GM23248 (cell line): ENCODE results near the gene C10orf71. TPM values are rescaled to one million over a fixed set of nuclear protein-coding genes. Genes with fewer than 3 reads are reported as not detected.

ENCODE experiments used
- DNase-seq: peaks from one replicate; pipeline ENCODE4 v3.0.0-alpha.2; 2015
- H2AFZ ChIP-seq: fragments of 200-600 bp; sonication (generic); 2 replicates; pipeline ENCODE4 v1.6.1; 2016; ENCODE audit warnings: antibody characterized with exemption
- H3F3A ChIP-seq: fragments of 200-600 bp; sonication (generic); 2 replicates; pipeline ENCODE4 v1.6.1; 2016; ENCODE audit warnings: mild to moderate bottlenecking, antibody characterized with exemption, mixed run types; ENCODE audit not compliant: insufficient read depth
- H3K27ac ChIP-seq: fragments of 200-600 bp; sonication (generic); 2 replicates; pipeline ENCODE4 v1.5.1; 2016; ENCODE audit warnings: mild to moderate bottlenecking
- H3K27me3 ChIP-seq: fragments of 200-600 bp; sonication (generic); replicated peaks from 2 replicates; pipeline ENCODE4 v1.6.1; 2016; ENCODE audit warnings: mild to moderate bottlenecking; ENCODE audit not compliant: insufficient read depth
- H3K36me3 ChIP-seq: fragments of 200-600 bp; sonication (generic); 2 replicates; pipeline ENCODE4 v1.6.1; 2016; ENCODE audit warnings: low read depth, mild to moderate bottlenecking
- H3K4me1 ChIP-seq: fragments of 200-600 bp; sonication (generic); 2 replicates; pipeline ENCODE4 v1.6.1; 2016; ENCODE audit warnings: mild to moderate bottlenecking; ENCODE audit not compliant: insufficient read depth
- H3K4me2 ChIP-seq: fragments of 200-600 bp; sonication (generic); one replicate; pipeline ENCODE4 v1.6.1; 2016; ENCODE audit warnings: mild to moderate bottlenecking; ENCODE audit not compliant: unreplicated experiment
- H3K4me3 ChIP-seq: fragments of 200-600 bp; sonication (generic); 2 replicates; pipeline ENCODE4 v1.5.1; 2016; ENCODE audit warnings: mild to moderate bottlenecking
- H3K79me2 ChIP-seq: fragments of 200-600 bp; sonication (generic); 2 replicates; pipeline ENCODE4 v1.6.1; 2016; ENCODE audit warnings: mild to moderate bottlenecking; ENCODE audit not compliant: insufficient read depth
- H3K9ac ChIP-seq: fragments of 200-600 bp; sonication (generic); 2 replicates; pipeline ENCODE4 v1.6.1; 2016; ENCODE audit warnings: mild to moderate bottlenecking
- H3K9me2 ChIP-seq: fragments of 200-600 bp; sonication (generic); 2 replicates; pipeline ENCODE4 v1.6.1; 2016; ENCODE audit warnings: mixed run types, mild to moderate bottlenecking, moderate library complexity; ENCODE audit not compliant: insufficient read depth
- H3K9me3 ChIP-seq: fragments of 200-600 bp; sonication (generic); one replicate; pipeline ENCODE4 v1.6.1; 2017; ENCODE audit warnings: low read depth
- H4K20me1 ChIP-seq: fragments of 200-600 bp; sonication (generic); 2 replicates; pipeline ENCODE4 v1.6.0; 2016; ENCODE audit not compliant: insufficient read depth
- EZH2 ChIP-seq: fragments of 200-600 bp; sonication (generic); IDR thresholded peaks from 2 replicates; pipeline ENCODE4 v1.6.1; 2018; ENCODE audit warnings: antibody characterized with exemption, mild to moderate bottlenecking; ENCODE audit not compliant: insufficient read depth, poor library complexity, severe bottlenecking
- EZH2phosphoT487 ChIP-seq: fragments of 200-600 bp; sonication (generic); IDR thresholded peaks from 2 replicates; pipeline ENCODE4 v1.6.1; 2018; ENCODE audit warnings: antibody characterized with exemption, moderate library complexity, mild to moderate bottlenecking, low read depth; ENCODE audit not compliant: insufficient read depth
- WGBS, 2 experiments: methylation state at CpG; one replicate each; pipeline ENCODE4 v1.1.6; 2015 to 2017; ENCODE audit warnings: low lambda C conversion rate in 2 of 2, low coverage in 1 of 2; ENCODE audit errors: missing lambda C conversion rate in 2 of 2; 5-methylcytosine and 5-hydroxymethylcytosine counted together
- in situ Hi-C: fragments of 300-500 bp; cut with MboI; formaldehyde crosslinking; loops from 2 replicates; pipeline ENCODE4 v1.15.0; 2020
- polyA plus RNA-seq: library from polyadenylated mRNA; unstranded; fragments of >200 nt; fragmentation: Nextera tagmentation; extraction: Ambion mirVana; gene quantifications from 2 replicates; pipeline ENCODE4 v1.2.1, GENCODE V29; 2016
- total RNA-seq: library from RNA; depleted of rRNA; stranded (reverse); fragments of >200 nt; shearing (Covaris generic); gene quantifications from 2 replicates; pipeline ENCODE4 v1.2.3, GENCODE V29; 2014

The C10orf71 gene
- total and polyA plus RNA-seq, 2 experiments from 2014 or later, result not detected

GRCh38 chr10:49312246-49312869, 13.4 kb downstream of the C10orf71 start:
- DNase-seq, result no peak
- no peaks in the 10 kb centered on the region for H3K4me1 ChIP-seq
- H3K9ac ChIP-seq, result no peak overlapping the region
- in situ Hi-C loops, result no loop called here
- peaks cover 7% of the 10 kb centered on the region; the same call in 1 of the 2 replicates for H3K27me3 ChIP-seq
- H3K79me2 ChIP-seq, result no peaks in the 10 kb centered on the region
- TF ChIP-seq EZH2 (no peak), EZH2phosphoT487 (no peak)
- H3K9me2 ChIP-seq, result no peaks in the 10 kb centered on the region
- H3K4me2 ChIP-seq, result no peak overlapping the region
- H3K27ac ChIP-seq, result no peak overlapping the region
- no peaks in the 10 kb centered on the region for H4K20me1 ChIP-seq
- H3K36me3 ChIP-seq, result no peaks in the 10 kb centered on the region
- no peaks in the 10 kb centered on the region for H3K9me3 ChIP-seq
- H2AFZ ChIP-seq, result no peak overlapping the region
- H3F3A ChIP-seq, result no peaks in the 10 kb centered on the region
- no peak overlapping the region for H3K4me3 ChIP-seq
- WGBS, 2 experiments, result 73 to 76% methylated on average over 7 of the region's 7 CpGs

GRCh38 chr10:49313501-49314070, 14.6 kb downstream of the C10orf71 start:
- Histone ChIP-seq H3K27me3 (peaks cover 14% of the 10 kb centered on the region; the same call in 1 of the 2 replicates), H3K36me3 (no peaks in the 10 kb centered on the region), H3F3A (no peaks in the 10 kb centered on the region), H3K9me3 (no peaks in the 10 kb centered on the region), H3K79me2 (no peaks in the 10 kb centered on the region), H3K9me2 (no peaks in the 10 kb centered on the region), H3K4me1 (no peaks in the 10 kb centered on the region), H3K4me3 (no peak overlapping the region), H3K9ac (no peak overlapping the region), H4K20me1 (no peaks in the 10 kb centered on the region), H3K4me2 (no peak overlapping the region), H2AFZ (no peak overlapping the region), H3K27ac (no peak overlapping the region)
- TF ChIP-seq EZH2phosphoT487 (no peak), EZH2 (no peak)
- 79 to 82% methylated on average over 11 of the region's 11 CpGs for WGBS, 2 experiments
- DNase-seq, result no peak
- in situ Hi-C loops, result no loop called here

GRCh38 chr10:49314806-49315205, 15.8 kb downstream of the C10orf71 start:
- Histone ChIP-seq H2AFZ (no peak overlapping the region), H3K9ac (no peak overlapping the region), H3K9me3 (no peaks in the 10 kb centered on the region), H3F3A (no peaks in the 10 kb centered on the region), H3K27me3 (peaks cover 14% of the 10 kb centered on the region; the same call in 1 of the 2 replicates), H3K4me2 (no peak overlapping the region), H3K4me3 (no peak overlapping the region), H3K4me1 (no peaks in the 10 kb centered on the region), H3K9me2 (no peaks in the 10 kb centered on the region), H3K36me3 (no peaks in the 10 kb centered on the region), H3K27ac (no peak overlapping the region), H4K20me1 (no peaks in the 10 kb centered on the region), H3K79me2 (no peaks in the 10 kb centered on the region)
- in situ Hi-C loops, result no loop called here
- no peak for TF ChIP-seq EZH2
- TF ChIP-seq EZH2phosphoT487, result no peak
- WGBS, 2 experiments, result 58 to 64% methylated on average over 5 of the region's 5 CpGs
- no peak for DNase-seq

GRCh38 chr10:49318028-49318427, 19.1 kb downstream of the C10orf71 start:
- H2AFZ ChIP-seq, result no peak overlapping the region
- in situ Hi-C loops, result no loop called here
- no peak overlapping the region for H3K4me2 ChIP-seq
- WGBS, 2 experiments, result 52 to 55% methylated on average over 6 of the region's 6 CpGs
- no peak overlapping the region for H3K4me3 ChIP-seq
- H4K20me1 ChIP-seq, result no peaks in the 10 kb centered on the region
- H3K27ac ChIP-seq, result no peak overlapping the region
- DNase-seq, result no peak
- TF ChIP-seq EZH2 (no peak), EZH2phosphoT487 (no peak)
- H3K27me3 ChIP-seq, result peaks cover 35% of the 10 kb centered on the region
- no peaks in the 10 kb centered on the region for H3F3A ChIP-seq
- no peaks in the 10 kb centered on the region for H3K4me1 ChIP-seq
- no peaks in the 10 kb centered on the region for H3K9me3 ChIP-seq
- no peaks in the 10 kb centered on the region for H3K79me2 ChIP-seq
- no peaks in the 10 kb centered on the region for H3K9me2 ChIP-seq
- H3K36me3 ChIP-seq, result no peaks in the 10 kb centered on the region
- H3K9ac ChIP-seq, result no peak overlapping the region

- no peak overlapping the region for H2AFZ ChIP-seq
- H3K9me3 ChIP-seq, result no peaks in the 10 kb centered on the region
- no peak overlapping the region for H3K4me2 ChIP-seq
- H3K27me3 ChIP-seq, result peaks cover 35% of the 10 kb centered on the region
- no peak overlapping the region for H3K27ac ChIP-seq
- H3K9ac ChIP-seq, result no peak overlapping the region
- no peaks in the 10 kb centered on the region for H3K4me1 ChIP-seq
- DNase-seq, result no peak
- H3K4me3 ChIP-seq, result no peak overlapping the region
- no peaks in the 10 kb centered on the region for H4K20me1 ChIP-seq
- H3F3A ChIP-seq, result no peaks in the 10 kb centered on the region
- no peaks in the 10 kb centered on the region for H3K36me3 ChIP-seq
- H3K9me2 ChIP-seq, result no peaks in the 10 kb centered on the region
- TF ChIP-seq EZH2phosphoT487, result no peak
- no peak for TF ChIP-seq EZH2
- no peaks in the 10 kb centered on the region for H3K79me2 ChIP-seq
- in situ Hi-C loops, result no loop called here
Observed at GRCh38 chr10:49318755-49319154, 19.8 kb downstream of the C10orf71 start.
